ENCODE data around the gene SLC43A3.

GRCh38 chr11:57390535-57390934 is 36.4 kb downstream of the SLC43A3 start, which contains the start of gene PRG2:
- TF ChIP-seq GATA2 (IDR thresholded peaks at IDR 0.05; ENCODE audit: low read depth, low read length) (no peak), GATA3 (IDR thresholded peaks at IDR 0.05; ENCODE audit: low read depth, low read length) (no peak)
